Lung (tissue), 12 donors: Measurements from ENCODE around the gene FHDC1. TPM values are rescaled to one million over a fixed set of nuclear protein-coding genes. Genes with fewer than 3 reads are reported as not detected.

Experiments
- ATAC-seq: fragments of 200-7000 bp; cut with Tn5 transposase; one replicate; pipeline ENCODE4 v1.9.1; 2020; ENCODE audit warnings: moderate number of reproducible peaks; ENCODE audit not compliant: insufficient read depth, low FRiP score
- DNase-seq, 3 donors: peaks; one replicate each; pipeline ENCODE4 v3.0.0-alpha.2; 2013 to 2017
- H3K27ac ChIP-seq, 2 donors: one replicate each; pipeline ENCODE4 v1.5.1; 2013; ENCODE audit warnings: mild to moderate bottlenecking in 2 of 2, moderate library complexity in 2 of 2, control low read depth in 1 of 2, inconsistent platforms in 1 of 2, low read depth in 1 of 2, low read length in 1 of 2
- H3K27me3 ChIP-seq, 3 donors: one replicate each; pipeline ENCODE4 v1.5.1; 2013; ENCODE audit warnings: low read length in 2 of 3; ENCODE audit not compliant: control insufficient read depth in 3 of 3, insufficient read depth in 3 of 3
- H3K36me3 ChIP-seq, 4 donors: one replicate each; pipeline ENCODE4 v1.5.1; 2013; ENCODE audit warnings: low read length in 4 of 4, mild to moderate bottlenecking in 1 of 4, moderate library complexity in 1 of 4; ENCODE audit not compliant: control insufficient read depth in 4 of 4, insufficient read depth in 4 of 4
- H3K4me1 ChIP-seq, 5 donors: one replicate each; pipeline ENCODE4 v1.5.1; 2013; ENCODE audit warnings: low read length in 5 of 5, mild to moderate bottlenecking in 2 of 5, moderate library complexity in 1 of 5; ENCODE audit not compliant: control insufficient read depth in 5 of 5, insufficient read depth in 5 of 5
- H3K4me3 ChIP-seq: one replicate; pipeline ENCODE4 v1.5.1; 2013; ENCODE audit warnings: mild to moderate bottlenecking, control low read depth, moderate library complexity
- H3K9ac ChIP-seq, 2 donors: one replicate each; pipeline ENCODE4 v1.5.1; 2013; ENCODE audit warnings: low read length in 2 of 2, control low read depth in 1 of 2; ENCODE audit not compliant: insufficient read depth in 1 of 2
- H3K9me3 ChIP-seq, 4 donors: one replicate each; pipeline ENCODE4 v1.5.1; 2013; ENCODE audit warnings: low read length in 3 of 4, mild to moderate bottlenecking in 1 of 4, moderate library complexity in 1 of 4; ENCODE audit not compliant: control insufficient read depth in 4 of 4, insufficient read depth in 3 of 4
- WGBS, 2 donors: extraction: QIAGEN DNeasy Blood & Tissue Kit; methylation state at CpG; one replicate each; pipeline ENCODE4 v1.1.7; 2013; 5-methylcytosine and 5-hydroxymethylcytosine counted together
- polyA plus RNA-seq, 2 donors: library from polyadenylated mRNA; stranded (reverse); fragments of 200-250 nt; gene quantifications; one replicate each; pipeline ENCODE4 v1.2.1, GENCODE V29; 2013
- total RNA-seq, 2 donors: library from RNA; depleted of rRNA in 1 of 2; stranded (reverse); fragments of >200 nt in 1 of 2; gene quantifications; one replicate each; pipeline ENCODE4 v1.2.1, GENCODE V29; 2014 to 2021
- TF ChIP-seq, protein P1 (sequence below): IDR thresholded peaks from 2 replicates; pipeline ENCODE4 v1.5.1; 2012; ENCODE audit warnings: mild to moderate bottlenecking; ENCODE audit errors: control extremely low read depth, extremely low read depth
- donor health status: control.
- donor health status: control.
- donor health status: Bipolar disorder and iron deficiency.
- donor health status: healthy.
- donor health status: DM: yes; HTN: yes; CAD: no.

FHDC1 gene
- total and polyA plus RNA-seq, 4 donors: 4.3 to 27.2 (median 17.3) TPM

DNA sequence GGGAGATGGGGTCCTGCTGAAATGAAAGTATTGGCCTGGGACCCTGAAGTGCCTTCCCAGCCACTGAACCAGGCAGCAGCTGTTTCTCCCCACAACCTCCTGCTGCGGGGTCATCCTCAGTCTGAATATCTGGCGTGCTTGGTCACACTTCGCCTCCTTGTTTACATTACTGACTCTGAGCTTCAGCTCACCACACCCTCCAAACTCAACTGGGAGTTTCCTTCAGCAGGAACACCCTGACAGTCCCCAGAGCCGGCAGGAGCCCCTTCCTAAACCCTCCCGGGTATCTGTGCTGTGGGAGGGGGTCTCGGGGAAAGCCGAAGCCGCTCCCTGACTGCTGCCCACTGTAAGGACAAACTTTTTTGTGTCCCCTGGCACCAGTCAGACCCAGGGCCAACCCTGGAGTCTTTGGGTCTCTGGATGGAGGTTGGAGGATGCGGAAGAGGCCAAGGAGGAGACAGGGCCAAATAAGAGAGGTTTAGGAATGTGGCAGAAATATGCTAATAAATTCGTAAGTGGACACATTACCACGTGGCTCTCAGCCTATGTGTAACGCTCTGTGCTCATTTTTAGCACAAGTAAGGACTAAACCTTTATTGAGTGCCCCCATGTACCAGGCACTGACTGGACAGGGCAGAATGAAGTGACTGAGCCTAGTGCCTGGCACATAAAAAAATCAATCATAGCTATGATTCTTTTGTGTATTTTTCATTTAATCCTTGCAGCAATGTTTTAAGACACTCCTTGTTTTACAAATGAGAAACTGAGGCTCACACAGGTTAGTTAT lies 20.7 kb downstream of the FHDC1 start:
- H3K4me3 ChIP-seq: no peak overlapping the region
- H3K27ac ChIP-seq: peak overlapping the region in 1 of 2 donors; percentile 76
- WGBS, 2 donors: 49 to 74% methylated on average over 12 of the region's 12 CpGs
- TF ChIP-seq, protein P1, sequence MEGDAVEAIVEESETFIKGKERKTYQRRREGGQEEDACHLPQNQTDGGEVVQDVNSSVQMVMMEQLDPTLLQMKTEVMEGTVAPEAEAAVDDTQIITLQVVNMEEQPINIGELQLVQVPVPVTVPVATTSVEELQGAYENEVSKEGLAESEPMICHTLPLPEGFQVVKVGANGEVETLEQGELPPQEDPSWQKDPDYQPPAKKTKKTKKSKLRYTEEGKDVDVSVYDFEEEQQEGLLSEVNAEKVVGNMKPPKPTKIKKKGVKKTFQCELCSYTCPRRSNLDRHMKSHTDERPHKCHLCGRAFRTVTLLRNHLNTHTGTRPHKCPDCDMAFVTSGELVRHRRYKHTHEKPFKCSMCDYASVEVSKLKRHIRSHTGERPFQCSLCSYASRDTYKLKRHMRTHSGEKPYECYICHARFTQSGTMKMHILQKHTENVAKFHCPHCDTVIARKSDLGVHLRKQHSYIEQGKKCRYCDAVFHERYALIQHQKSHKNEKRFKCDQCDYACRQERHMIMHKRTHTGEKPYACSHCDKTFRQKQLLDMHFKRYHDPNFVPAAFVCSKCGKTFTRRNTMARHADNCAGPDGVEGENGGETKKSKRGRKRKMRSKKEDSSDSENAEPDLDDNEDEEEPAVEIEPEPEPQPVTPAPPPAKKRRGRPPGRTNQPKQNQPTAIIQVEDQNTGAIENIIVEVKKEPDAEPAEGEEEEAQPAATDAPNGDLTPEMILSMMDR: no peak
- no peak for ATAC-seq
- H3K27me3 ChIP-seq: no peaks in the 10 kb centered on the region
- H3K4me1 ChIP-seq: peaks cover 8 to 56% (median 29%) of the 10 kb centered on the region in 5 donors
- no peak overlapping the region for H3K9ac ChIP-seq
- no peaks in the 10 kb centered on the region for H3K9me3 ChIP-seq
- H3K36me3 ChIP-seq: peaks cover 0 to 6% (median 0%) of the 10 kb centered on the region in 4 donors
- peak; percentile 81 to 86 (median 84) for DNase-seq

DNA sequence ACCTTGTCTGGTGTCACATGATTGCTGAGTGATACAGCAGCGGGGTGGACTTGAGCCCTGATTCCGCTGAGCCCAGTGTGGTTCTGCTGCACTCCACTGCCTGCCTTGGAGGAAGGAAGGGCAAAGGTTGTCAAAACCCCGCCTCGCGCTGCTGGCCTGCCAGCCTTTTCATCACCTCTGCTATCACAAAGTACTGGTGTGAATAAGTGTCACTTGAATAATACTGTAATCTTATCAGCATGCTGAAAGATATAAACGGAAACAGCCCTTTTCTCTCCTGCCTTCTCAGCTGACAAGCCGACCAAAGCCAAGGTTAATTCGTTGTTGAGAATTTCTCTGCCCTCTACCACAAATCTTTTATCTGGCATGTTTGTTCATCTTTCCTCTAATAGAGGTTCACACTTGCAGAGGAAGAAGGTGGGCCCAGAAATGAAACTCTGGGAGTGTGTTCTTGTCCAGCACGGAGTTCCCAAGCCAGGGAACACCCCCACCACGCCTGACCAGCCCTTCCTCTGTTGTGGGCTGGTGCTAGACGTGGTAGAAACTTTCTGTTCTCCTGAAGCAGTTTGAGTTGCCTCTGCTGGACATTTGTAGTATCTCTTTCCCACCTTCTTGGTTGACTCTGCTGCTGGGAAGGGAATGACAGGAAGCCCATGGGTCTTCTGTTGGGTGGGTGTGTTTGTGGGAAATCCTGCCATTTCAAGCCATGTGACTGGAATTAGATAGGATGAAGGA lies 21.5 kb downstream of the FHDC1 start:
- ATAC-seq (peak; percentile 69), DNase-seq (peak; percentile 44 to 63 (median 51))
- Histone ChIP-seq H3K4me3 (no peak overlapping the region), H3K9me3 (no peaks in the 10 kb centered on the region), H3K36me3 (peaks cover 0 to 6% (median 0%) of the 10 kb centered on the region in 4 donors), H3K27ac (peak overlapping the region in 1 of 2 donors; percentile 76), H3K27me3 (no peaks in the 10 kb centered on the region), H3K4me1 (peaks cover 8 to 60% (median 34%) of the 10 kb centered on the region in 5 donors), H3K9ac (peak overlapping the region in 1 of 2 donors; percentile 35)
- WGBS, 2 donors: 27 to 57% methylated on average over 11 of the region's 11 CpGs
- TF ChIP-seq, protein P1: no peak

DNA sequence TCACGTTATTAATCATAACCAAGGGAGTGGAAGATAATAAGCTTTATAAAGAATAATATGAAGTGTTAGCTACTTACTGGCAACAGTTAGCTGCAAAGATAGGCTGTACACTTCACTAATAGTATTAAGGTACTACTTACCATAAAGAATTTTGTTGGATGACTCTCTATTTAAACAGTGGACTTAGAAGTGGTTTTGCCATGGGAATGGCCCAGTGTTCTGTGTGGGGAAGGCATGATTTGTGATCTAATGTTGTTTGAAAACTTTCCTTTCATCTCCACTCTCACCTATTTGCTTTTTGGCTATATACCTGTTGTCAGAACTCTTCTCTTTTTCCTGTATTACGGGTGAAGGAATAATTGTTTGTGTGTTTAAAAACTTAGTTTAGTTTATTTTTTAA lies 23.0 kb downstream of the FHDC1 start:
- Histone ChIP-seq H3K9ac (no peak overlapping the region), H3K36me3 (peaks cover 0 to 2% (median 1%) of the 10 kb centered on the region in 4 donors), H3K4me3 (no peak overlapping the region), H3K27ac (no peak overlapping the region), H3K27me3 (no peaks in the 10 kb centered on the region), H3K9me3 (no peaks in the 10 kb centered on the region), H3K4me1 (peaks cover 8 to 69% (median 43%) of the 10 kb centered on the region in 5 donors)
- ATAC-seq (no peak), DNase-seq (peak in 1 of 3 donors; percentile 21)
- 53 to 57% methylated on average over 2 of the region's 2 CpGs for WGBS, 2 donors
- TF ChIP-seq, protein P1: no peak
